GM18858 (cell line): Measurements from ENCODE around the gene TWIST2.

Experiments
- ATAC-seq: cut with Tn5 transposase; IDR thresholded peaks from one replicate; pipeline ENCODE4 v1.9.1; 2021; ENCODE audit not compliant: unreplicated experiment

The TWIST2 gene

GRCh38 chr2:238936162-238937052, 88.5 kb downstream of the TWIST2 start:
- ATAC-seq, result no peak

GRCh38 chr2:238938003-238938400, 90.1 kb downstream of the TWIST2 start:
- no peak for ATAC-seq

- ATAC-seq, result no peak
Measured at GRCh38 chr2:238938401-238939055, 90.6 kb downstream of the TWIST2 start.

- no peak for ATAC-seq
Measured at GRCh38 chr2:238939074-238939473, 91.2 kb downstream of the TWIST2 start.

DNA sequence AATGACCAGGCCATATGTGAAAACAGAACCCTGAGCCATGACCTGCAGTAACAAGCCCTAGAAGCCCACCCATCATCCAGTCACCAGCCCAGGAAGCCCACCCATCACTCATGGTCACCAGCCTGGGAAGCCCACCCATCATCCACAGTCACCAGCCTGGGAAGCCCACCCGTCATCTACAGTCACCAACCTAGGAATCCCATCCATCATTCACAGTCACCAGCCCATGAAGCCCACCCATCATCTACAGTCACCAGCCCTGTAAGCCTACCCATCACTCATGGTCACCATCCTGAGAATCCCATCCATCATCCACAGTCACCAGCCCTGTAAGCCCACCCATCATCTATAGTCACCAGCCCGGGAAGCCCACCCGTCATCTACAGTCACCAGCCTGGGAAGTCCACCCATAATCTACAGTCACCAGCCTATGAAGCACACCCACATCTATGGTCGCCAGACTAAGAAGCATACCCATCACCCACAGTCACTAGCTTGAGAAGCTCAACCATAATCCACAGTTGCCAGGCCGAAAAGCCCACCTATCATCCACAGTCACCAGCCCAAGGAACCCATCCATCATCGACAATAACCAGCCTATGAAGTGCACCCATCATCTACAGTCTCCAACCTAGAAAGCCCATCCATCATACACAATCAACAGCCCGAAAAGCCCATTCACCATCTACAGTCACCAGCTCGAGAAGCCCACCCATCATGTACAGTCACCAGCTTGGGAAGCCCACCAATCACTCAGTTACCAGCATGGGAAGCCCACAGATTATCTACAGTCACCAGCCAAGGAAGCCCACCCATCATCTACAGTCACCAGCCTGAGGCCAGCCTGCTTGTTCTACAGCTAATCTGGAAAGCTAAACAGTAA, 91.9 kb downstream of the TWIST2 start:
- no peak for ATAC-seq

GRCh38 chr2:238940806-238941205, 92.9 kb downstream of the TWIST2 start:
- ATAC-seq, result no peak

DNA sequence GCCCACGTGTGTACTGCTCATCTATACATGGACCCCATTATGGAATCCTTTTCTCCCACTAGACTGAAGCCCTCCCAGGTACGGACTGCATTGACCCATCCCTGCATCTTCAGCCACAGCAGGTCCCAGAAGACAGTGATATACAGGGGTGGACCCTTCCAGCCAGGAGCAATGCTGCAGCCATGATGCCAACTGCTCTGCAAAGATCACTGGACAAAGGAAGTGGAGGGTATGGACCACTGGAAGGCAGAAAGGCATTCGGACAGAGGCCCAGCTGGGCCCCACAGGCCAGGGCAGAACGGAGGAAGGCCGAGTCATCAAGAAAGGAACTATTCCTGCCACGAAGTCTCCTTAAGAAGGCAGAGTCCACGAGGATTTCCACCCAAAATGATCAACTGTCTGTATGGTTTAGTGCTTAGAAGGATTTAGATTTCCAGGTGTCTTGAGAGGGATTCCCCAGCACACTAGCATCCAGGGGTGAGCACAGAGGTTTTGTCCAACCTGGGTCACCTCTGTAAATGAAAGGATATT, 93.4 kb downstream of the TWIST2 start:
- no peak for ATAC-seq

DNA sequence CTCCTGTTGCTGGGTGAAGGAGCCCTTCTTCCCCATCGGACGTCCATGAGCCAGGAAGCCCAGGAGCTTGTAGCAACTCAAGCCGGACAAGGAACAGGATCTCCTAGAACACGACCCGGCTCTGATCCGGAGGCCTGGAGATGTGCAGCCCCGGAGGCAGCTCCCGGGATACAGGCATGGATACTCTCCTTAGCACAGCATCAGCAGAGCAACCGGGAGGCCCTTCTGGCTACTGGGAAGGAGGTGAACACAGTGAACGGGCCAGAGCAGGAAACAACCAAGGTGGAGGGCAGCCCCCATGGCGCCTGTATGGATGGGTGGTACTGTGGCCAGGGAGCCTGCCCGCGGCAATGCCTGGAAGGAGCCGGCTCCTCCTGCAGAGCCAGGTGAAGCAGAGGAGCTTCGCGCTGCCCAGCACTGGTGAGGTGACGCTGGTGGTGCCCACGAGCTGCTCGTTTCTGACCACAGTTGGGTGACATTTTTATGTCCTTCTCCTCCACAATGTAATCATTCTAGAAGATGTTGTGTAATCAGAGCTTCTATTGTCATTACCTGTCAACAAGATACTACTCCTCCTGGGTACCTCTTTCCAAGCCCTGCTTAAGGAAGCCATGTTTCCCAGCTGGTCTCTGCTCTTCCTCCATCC, 94.3 kb downstream of the TWIST2 start:
- no peak for ATAC-seq

GRCh38 chr2:238942726-238943300, 94.9 kb downstream of the TWIST2 start:
- ATAC-seq, result no peak

- no peak for ATAC-seq
Measured at GRCh38 chr2:238943338-238944067, 95.6 kb downstream of the TWIST2 start.

- no peak for ATAC-seq
Measured at GRCh38 chr2:238945433-238946150, 97.7 kb downstream of the TWIST2 start.

- no peak for ATAC-seq
Measured at GRCh38 chr2:238946318-238947242, 98.7 kb downstream of the TWIST2 start.

GRCh38 chr2:238947243-238947760, 99.4 kb downstream of the TWIST2 start:
- ATAC-seq, result no peak

DNA sequence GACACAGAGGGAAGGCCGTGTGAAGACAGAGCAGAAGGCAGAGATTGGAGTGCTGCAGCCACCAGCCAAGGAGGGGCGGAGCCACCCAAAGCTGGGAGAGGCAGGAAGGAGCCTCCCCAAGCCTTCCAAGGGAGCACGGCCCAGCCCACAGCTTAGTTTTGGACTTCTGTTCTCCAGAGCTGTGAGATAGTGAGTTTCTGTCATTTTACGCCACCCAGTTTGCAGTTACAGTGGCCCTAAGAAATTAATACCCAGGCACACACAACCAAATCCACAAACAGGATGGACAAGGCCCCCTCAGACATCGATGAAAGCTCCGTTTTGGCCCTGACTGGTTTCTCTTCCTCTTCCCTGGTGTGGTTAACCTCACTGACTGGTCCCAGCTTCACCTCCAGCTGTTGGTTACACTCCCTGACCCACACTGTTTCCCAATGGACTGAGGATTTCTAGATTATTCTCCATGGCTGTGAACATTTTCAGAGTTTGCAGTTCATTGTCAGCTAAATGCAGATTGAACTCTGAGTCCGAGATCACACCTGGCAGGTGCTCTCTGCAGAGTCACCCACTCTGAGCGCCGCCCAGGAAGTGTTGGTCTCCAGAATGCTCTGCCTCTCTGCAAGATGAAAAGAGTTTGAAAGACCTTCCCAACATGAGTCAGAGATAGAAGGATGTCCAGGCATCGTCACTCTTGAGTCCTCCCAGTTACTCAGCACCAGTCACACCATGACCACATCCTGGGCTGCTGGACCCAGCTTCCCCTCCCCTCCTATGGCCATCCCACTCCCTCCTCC, 100.2 kb downstream of the TWIST2 start:
- no peak for ATAC-seq

DNA sequence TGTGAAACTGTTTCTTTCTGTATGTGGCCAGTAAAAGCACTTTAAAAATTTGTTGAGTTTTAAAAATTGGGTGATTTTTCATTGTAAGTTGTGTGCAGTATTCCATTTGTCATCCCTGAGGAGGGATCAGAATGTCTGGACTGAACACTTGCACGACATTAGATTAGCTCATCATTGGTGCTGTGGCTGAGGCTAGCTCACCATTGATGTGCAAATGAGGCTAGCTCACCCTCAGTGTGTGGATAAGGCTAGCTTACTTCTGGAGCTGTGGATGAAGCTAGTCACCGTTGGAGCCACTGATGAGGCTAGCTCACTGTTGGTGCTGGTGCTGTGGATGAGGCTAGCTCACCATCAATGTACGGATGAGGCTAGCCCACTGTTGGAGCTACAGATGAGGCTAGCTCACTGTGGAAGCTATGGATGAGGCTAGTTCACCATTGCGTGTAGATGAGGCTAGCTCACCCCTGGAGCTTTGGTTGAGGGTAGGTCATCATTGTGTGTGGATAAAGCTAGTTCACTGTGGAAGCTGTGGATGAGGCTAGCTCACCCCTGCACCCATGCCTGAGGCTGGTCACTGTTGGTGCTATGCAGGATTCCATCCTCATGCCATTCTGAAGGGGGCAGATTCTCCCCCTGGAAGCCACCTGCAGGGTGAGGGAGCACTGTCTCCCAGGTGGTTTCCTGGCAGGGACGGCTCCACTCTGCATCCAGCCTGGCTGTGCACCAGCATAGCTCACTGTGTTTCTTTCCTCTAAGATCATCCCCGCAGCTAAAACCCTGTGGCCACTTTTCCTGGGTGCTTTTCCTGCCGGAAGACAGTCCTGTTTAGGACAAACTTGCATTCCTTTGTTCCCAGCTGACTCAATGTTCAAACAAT, 101.1 kb downstream of the TWIST2 start:
- ATAC-seq, result no peak
